ENCODE data around the gene OTOF.

OTOF gene

GRCh38 chr2:26459991-26460612 lies 17.8 kb downstream of the OTOF start:
- no peak for TF ChIP-seq CTCF (IDR thresholded peaks at IDR 0.05; ENCODE audit: borderline replicate concordance, control extremely low read depth, extremely low read depth, insufficient read depth, missing control alignments)
- no peak for DNase-seq (ENCODE audit: low spot score)
- in situ Hi-C loops (cut with MboI; ENCODE audit: low sequenced_read_pairs, unreplicated experiment) = no loop called here

- no peak for TF ChIP-seq CTCF (IDR thresholded peaks at IDR 0.05; ENCODE audit: borderline replicate concordance, control extremely low read depth, extremely low read depth, insufficient read depth, missing control alignments)
- in situ Hi-C loops (cut with MboI; ENCODE audit: low sequenced_read_pairs, unreplicated experiment) = no loop called here
- no peak for DNase-seq (ENCODE audit: low spot score)
Observed at GRCh38 chr2:26458365-26459042, 19.4 kb downstream of the OTOF start.

- in situ Hi-C loops (cut with MboI; ENCODE audit: low sequenced_read_pairs, unreplicated experiment) = no loop called here
- no peak for TF ChIP-seq CTCF (IDR thresholded peaks at IDR 0.05; ENCODE audit: borderline replicate concordance, control extremely low read depth, extremely low read depth, insufficient read depth, missing control alignments)
- DNase-seq (ENCODE audit: low spot score) = no peak
Observed at GRCh38 chr2:26457695-26458364, 20.1 kb downstream of the OTOF start.

- in situ Hi-C loops (cut with MboI; ENCODE audit: low sequenced_read_pairs, unreplicated experiment) = no loop called here
- no peak for TF ChIP-seq CTCF (IDR thresholded peaks at IDR 0.05; ENCODE audit: borderline replicate concordance, control extremely low read depth, extremely low read depth, insufficient read depth, missing control alignments)
- no peak for DNase-seq (ENCODE audit: low spot score)
Observed at GRCh38 chr2:26457251-26457666, 20.7 kb downstream of the OTOF start.

- DNase-seq (ENCODE audit: low spot score) = no peak
- in situ Hi-C loops (cut with MboI; ENCODE audit: low sequenced_read_pairs, unreplicated experiment) = no loop called here
- no peak for TF ChIP-seq CTCF (IDR thresholded peaks at IDR 0.05; ENCODE audit: borderline replicate concordance, control extremely low read depth, extremely low read depth, insufficient read depth, missing control alignments)
Observed at GRCh38 chr2:26456440-26457250, 21.3 kb downstream of the OTOF start.

Data from GM13976 (cell line).